Left hindlimb (tissue), 1 donor: ENCODE measurements around the gene HOXC4.

Experiments
- DNase-seq: peaks from one replicate; pipeline ENCODE4 v3.0.0-alpha.2; 2018

Gene HOXC4

DNA sequence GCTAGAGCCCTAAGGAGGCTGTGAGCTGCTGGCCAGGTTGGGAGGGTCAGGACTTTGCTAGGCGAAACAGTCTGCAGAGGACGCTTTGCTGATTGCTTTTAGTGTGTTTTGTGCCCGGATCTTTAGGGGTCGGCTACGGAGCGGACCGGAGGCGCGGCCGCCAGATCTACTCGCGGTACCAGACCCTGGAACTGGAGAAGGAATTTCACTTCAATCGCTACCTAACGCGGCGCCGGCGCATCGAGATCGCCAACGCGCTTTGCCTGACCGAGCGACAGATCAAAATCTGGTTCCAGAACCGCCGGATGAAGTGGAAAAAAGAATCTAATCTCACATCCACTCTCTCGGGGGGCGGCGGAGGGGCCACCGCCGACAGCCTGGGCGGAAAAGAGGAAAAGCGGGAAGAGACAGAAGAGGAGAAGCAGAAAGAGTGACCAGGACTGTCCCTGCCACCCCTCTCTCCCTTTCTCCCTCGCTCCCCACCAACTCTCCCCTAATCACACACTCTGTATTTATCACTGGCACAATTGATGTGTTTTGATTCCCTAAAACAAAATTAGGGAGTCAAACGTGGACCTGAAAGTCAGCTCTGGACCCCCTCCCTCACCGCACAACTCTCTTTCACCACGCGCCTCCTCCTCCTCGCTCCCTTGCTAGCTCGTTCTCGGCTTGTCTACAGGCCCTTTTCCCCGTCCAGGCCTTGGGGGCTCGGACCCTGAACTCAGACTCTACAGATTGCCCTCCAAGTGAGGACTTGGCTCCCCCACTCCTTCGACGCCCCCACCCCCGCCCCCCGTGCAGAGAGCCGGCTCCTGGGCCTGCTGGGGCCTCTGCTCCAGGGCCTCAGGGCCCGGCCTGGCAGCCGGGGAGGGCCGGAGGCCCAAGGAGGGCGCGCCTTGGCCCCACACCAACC is 23.9 kb upstream of the HOXC4 start:
- no peak for DNase-seq

DNA sequence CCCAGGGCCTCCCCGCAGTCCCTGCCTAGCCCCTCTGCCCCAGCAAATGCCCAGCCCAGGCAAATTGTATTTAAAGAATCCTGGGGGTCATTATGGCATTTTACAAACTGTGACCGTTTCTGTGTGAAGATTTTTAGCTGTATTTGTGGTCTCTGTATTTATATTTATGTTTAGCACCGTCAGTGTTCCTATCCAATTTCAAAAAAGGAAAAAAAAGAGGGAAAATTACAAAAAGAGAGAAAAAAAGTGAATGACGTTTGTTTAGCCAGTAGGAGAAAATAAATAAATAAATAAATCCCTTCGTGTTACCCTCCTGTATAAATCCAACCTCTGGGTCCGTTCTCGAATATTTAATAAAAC is 23.2 kb upstream of the HOXC4 start:
- no peak for DNase-seq

DNA sequence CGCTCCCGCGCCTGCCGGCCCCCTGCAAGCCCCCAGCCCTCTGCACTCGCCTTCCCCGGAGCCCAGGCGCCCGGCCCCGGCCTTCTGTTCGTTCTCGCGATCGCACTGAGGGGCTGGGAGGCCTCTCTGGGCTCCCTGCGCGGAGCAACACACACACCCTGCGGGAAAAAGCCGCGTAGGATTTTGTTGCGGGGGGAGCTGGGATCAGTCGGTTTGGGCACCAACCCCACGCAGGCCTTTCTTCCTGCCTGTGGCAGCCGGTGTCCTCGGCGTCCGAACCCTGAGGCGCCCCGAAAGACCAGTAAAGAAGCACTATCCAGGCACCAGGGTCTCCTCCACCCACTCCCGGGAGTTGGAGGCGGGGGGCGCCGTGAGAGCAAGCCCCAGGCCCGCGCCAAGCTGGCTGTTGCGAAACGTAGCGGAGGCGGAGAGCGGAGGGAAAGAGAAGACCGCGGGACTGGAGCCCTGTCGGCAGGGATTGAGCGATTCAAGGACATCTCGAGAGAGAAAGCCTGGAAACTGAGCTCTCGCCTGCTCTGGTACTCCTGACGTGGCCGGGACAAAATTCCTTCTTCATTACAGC is 22.7 kb upstream of the HOXC4 start:
- peak; percentile 45 for DNase-seq

DNA sequence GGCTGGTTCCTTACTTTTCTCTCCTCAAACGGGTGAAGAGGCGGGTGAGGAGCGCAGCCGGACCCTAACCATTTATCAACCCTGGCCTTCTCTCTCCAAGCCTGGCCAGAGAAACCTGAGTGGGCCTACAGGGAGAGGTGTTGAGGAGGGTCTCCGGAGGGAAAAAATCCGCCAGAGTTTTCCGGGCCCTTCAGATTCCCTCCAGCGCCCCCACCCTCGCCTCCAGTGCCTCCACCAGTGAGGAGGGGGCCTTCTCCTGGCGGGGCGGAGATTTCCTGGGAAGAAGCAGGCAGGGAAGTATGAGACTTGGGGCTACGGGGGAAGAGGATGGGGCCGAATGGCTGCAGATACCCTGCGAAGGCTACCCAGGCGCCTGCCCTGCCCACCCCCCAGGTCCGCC is 22.2 kb upstream of the HOXC4 start:
- DNase-seq: peak; percentile 36

DNA sequence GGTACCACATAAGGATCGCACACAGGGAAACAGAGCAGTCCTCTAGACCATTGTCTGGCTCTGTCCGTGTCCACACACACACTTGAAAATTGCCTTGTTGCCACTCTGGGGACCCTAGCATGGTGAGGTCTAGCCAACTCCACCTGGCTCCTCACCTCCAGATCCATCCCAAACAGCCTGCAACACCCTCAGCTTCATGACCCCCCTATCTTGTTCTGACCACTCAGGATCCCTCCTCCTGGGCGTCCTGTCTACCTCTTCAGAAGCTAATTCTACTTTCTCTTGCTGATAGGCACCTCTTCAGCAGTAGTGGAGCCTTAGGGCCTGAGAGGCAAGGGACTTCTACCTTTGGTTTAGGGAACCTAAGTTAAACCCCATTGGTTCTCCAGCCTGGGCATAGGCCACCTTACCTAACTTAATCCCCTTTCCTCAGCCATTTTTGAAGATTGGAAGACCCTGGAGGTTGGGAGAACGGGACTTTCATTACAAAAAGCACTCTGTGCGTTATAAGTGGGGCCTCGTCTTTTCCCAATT is 21.5 kb upstream of the HOXC4 start:
- DNase-seq: peak; percentile 24

DNA sequence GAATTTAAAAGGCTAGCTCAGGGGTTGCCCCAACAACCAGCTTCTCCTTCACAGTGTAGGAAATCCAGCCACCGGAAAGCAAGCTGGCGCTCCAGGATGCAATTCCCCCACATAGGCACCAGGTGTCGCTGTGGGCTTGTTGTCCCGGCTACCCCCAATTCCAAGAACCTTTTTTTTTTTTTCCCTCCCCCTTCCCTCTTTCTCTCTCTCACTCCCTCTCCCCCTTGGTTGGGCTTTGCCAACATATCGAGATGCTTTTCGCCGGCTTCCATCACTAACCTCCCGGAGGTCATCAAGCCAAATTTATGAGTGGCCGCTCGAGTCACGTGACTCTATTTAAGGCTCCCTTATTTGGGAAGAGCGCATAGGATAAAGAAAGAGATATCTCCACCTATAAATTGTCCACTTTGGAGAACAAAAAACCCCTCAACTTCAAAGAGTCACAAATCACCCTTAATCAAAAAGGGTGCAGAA is 21.0 kb upstream of the HOXC4 start, which contains the start of gene HOXC5:
TSS of gene HOXC5 (plus strand) at position 424 of the 474 bp plus-strand sequence. CDS start 73 bp downstream, outside the sequence.
- peak; percentile 87 for DNase-seq

DNA sequence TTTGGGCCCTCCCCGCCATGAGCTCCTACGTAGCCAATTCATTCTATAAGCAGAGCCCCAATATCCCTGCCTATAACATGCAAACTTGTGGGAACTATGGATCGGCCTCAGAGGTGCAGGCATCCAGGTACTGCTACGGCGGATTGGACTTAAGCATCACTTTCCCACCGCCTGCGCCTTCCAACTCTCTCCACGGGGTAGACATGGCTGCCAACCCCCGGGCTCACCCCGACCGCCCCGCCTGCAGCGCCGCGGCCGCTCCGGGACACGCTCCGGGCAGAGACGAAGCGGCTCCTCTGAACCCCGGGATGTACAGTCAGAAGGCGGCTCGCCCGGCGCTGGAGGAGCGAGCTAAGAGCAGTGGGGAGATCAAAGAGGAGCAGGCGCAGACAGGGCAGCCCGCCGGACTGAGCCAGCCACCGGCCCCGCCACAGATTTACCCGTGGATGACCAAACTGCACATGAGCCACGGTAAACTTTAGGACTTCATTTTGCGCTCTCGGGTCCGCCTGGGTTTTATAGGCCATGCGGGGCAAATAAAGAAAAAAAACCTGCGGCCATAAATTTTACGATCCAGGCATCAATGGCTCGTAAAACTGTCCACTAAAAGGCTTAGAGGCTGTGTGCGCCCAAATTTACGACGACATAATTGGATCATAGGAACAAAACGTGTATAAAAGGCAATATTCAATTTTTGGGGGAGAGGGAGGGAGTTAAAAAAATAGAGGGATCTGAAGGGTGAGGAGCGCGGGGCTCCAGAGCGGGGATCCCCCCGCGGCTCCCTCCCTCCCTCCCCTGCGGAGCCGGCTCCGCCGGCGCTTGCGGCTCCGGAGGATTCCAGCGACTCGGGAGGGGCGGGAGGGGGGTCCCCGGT is 20.3 kb upstream of the HOXC4 start:
- peak; percentile 78 for DNase-seq

DNA sequence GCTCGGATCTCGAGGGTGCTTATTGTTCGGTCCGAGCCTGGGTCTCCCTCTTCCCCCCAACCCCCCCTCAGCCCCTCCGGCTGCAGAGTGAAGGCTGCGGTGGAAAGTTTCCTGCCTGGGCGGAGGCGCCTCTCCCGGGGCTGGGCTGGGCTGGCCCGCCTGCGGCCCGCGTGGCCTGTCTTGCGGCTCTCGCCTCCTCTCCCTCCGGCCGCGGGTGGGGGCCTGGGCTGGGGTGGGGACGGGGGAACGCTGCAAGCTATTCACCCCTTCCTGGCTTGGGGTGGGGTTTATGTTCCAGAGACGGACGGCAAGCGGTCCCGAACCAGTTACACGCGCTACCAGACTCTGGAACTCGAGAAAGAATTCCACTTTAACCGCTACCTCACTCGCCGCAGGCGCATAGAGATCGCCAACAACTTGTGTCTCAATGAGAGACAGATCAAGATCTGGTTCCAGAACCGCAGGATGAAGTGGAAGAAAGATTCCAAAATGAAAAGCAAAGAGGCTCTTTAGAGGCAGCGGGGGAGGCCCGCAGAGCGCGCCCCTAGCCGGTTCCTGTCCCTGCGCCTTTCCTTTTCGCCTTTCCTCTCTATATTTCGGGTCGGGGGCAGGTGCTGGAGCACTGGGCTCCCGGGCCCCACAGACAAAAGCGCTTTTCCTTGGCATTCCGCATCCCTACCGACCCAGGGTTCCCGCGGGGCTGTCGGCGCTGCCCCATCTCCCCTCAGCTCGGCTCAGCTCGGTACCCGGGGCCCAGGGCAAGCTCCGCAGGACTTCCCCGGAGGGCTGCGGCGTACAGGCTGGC is 19.5 kb upstream of the HOXC4 start:
- peak; percentile 80 for DNase-seq

DNA sequence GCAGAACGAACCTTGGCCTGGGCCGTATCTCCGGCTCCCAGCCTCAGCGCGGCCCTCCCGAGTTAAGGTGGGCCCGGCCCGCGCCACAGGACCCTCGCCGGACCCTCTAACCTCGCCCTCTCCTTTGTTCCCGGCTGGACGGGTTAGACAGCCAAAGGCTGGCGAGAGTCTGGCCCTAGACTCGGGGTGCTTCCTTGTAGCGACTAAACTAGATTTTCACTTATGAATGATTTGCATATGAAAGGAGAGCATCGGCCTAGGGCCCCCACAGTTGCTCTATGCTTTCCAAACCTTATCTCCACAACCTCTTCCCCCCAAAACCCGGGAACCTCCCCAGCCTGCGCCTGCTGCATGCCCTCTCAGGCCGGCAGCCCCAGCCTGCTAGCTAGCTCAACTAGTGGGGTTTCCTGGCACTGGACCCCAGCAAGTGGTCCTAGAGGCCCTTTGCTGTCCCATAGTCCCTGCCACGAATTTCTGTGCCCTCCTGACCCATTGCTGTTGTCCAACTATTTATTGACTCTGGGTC is 18.8 kb upstream of the HOXC4 start:
- DNase-seq: peak; percentile 29

DNA sequence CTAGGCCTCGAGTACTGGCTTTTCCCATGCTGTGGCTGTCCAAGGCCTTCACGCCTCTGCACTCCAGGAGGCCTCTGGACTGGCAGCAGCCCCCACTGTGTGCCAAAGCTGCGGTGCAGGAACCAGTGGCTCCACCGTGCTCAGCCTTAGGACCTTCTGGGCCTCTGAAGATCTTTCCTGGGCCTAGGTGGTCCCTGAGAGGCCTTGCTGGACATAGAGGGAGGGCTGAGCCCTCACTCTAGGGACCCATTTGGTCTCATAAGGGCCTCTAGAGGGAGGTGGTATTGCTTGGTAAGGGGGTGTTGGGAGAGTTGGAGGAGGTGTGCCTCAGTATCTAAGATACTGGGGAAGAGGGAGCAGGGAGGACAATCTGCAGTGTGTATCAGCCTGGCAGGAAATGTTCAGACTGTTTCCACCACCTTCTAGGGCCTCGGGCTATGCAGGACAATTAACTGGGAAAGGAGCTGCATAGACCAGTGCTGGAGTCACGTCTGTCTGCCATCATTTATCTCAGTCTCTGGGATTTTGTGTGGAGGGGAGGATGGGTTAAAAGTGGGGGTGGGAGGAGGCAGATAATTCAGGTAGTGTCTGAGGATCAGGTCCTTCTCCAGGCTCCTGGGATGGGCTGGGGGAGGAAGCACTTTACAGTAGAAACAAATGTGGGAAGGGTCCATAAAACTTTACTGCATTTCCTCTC is 17.9 kb upstream of the HOXC4 start:
- peak; percentile 26 for DNase-seq

DNA sequence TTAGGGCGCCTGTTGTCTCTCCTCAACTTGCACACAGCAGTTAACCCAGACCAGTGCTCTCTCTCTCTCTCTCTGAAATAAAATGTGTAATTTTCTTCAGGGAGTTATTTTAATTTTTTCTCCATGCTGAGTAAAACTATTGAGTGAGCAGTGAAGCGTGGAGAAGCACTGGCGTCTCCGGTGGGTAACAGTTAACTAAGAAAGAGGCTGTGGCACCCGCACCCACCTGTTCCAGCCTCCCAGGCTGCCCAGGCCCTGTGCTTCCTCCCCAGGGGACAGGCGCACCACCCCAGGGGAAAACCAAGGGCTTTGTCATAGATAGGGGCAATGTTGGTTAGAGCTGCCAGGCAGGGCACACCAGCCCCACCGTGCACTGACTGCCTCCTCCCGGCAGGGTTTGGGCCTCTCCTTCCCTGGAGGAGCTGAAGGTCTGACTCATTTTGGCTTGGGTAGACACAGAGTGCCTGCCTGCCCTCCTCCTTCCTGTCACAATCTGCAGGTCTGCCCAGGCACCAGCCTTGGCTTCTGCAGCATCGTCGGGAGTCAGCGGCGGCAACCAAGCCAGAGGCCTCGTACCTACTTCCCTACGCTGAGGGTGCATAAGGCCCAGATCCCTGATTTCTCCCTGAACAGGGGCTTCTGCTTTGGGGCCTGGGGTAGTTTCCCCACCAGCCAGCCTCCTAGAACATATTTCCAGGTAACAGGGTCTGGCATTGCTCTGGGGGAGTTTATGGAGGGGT is 16.8 kb upstream of the HOXC4 start:
- peak; percentile 48 for DNase-seq

DNA sequence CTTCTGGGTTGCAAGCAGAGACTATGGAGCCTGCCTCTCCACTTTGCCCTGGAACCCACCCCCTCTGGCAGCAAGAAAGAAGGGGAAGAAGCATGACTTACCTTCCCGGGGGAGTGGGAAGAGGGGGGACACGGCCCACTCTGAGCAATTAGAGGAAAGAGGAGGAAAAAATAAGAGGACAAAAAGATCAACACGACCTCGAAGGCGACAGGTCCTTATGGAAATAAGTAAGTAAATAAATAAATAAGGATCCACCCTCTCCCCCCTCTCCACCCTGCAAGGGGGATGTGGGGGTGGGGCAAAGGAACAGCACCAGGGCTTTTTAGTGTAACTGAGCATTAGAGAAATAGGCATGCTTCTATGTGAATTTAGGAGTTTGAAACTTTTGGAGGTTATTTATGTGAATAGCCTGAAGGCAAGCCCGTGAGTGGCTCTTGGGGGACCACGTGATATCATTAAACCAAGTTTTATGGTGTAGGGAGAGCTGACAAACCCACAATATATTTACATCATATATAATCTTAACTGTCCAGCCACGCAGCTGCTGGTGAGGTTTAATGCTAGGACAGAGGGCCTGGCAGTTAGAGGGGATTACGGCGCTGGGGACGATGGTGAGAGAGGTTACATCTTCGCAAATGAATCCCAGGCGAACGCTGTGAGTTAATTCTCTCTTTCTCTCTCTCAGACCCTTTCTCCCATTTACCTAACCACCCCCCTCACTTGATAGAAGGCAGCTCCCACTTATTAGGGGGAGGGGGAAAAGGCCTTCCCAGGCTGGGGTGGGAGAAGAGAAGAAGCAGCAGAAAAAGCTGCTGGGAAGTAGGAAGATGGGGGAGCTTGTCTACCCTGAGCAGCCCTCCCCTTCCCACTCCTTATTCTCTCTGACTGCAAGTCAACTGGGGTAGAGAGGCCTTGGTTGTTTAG is 16.0 kb upstream of the HOXC4 start:
- peak; percentile 70 for DNase-seq

DNA sequence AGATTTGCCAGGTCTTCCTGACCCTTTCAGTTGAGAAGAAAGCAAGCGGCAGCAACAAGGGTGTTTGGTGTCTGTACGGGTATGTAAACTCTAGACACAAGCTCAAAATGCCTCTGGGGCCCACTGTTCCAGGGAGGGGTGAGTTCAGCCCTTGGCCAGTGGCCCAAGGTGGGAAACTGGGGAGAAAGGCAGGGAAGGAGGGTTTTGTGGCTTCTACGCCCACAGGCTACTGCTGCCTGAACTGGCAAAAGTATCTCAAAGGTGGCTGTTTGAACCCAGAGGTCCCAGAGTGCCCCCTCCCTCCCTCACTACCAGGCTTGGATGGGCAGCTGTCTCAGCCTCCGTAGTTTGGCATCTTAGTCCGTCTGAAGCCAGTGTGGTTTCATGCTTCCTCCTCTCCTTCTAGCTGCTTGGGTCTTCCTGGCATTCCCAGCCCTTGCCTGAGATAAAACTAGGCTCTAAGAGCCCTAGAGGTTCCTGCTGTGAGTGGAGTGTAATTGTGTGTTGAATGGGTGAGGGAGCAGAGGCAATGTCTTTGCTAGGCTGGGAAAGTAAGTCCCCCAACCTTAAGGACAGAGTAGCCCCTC is 15.3 kb upstream of the HOXC4 start:
- DNase-seq: peak; percentile 64

DNA sequence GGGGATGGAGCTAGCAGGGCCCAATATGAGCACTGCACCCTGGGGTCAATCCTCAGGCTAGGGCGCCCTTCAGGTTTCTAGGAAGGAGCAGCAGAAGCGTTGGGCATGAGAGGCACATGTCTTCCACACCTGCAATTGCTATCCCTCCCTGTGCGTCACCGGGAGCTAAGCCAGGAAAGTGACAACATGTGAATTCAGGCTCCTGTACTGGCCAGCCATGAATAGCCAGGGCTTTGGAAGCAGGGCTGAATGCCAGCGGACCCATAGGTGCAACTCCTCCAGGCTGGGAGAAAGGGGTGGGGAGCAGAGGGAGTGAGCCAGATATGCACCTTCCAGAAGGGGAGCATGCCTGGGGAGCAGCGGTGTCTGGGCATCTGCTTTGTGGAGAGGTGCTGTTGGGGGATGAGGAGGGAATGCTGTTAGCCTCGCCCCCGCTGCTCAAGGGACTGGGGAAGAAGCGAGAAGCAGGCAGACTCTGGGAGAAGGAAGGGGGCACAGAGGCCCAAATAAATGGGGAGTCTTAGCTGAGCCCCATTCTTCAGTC is 14.7 kb upstream of the HOXC4 start:
- DNase-seq: peak; percentile 83

DNA sequence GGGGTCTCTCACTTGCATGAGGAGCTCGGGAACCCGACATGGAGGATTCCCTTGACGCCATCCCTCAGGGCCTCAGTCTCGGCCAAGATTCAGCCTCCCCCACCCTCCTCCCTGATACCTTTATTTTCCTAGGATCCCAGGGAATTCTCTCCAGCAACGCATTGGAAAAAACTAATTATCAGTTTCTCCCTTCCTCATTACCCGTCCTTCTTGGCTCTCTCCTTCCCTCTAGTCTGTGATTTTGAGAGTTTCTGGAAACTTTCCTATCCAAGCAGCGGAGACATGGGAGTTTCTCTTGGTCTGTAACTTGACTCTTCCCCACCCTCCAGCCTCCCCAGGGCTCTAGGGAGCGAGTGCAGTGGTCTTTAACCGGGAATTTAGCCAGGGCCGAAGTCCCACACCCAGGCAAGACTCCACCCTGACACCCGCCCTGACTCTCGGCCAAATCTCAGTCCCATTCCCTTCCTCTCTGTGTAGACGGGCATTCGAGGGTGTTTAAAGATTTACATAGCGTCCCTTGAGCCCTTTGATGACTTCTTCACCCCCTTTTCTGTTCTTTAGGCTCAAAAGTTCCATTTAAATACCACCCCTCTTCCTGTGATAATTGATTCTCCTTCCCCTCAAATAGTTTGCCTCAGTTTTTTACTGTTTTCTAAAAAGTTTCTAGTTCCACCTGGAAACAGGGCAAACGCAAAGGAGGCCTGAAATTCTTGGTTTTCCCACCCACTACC is 14.1 kb upstream of the HOXC4 start:
- DNase-seq: peak; percentile 91

DNA sequence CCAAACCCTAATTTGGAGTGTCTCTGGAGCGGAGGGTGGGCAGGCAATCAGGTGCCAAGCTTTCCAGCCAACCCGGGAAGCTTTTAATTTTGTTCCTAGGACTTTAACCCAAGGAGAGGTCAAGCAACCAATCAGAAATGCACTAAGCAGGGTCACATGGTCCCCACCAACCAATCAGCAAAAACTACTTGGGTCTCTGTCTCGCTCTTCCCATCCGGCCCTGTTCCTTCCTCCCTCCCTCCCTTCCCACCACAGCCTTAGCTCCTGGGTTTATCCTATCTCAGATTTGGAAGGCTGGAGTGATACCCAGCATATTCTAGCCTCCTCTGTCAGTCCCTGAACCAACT is 13.5 kb upstream of the HOXC4 start:
- DNase-seq: peak; percentile 49

DNA sequence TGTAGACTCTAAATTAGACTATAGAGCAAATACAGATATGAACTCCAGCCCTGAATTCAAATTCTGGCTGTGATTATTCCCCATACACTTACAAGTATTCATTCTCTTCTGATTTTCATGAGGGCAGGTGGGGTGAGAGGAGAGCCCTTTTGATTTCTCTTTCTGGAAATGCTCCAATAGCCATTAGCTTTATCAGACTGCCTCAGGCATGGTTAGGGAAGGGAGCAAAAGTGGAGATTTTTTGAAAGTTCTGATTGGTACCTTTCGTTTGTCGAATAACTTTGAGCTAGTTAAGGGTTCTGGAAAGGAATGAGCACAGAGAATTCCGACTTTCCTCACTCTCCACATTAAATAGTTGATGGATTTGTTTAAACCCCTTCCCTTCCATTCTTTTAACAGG is 13.0 kb upstream of the HOXC4 start:
- no peak for DNase-seq
